ENCODE results near the gene SMIM36.

GRCh38 chr17:55458978-55459377, 52.3 kb downstream of the SMIM36 start:
- TF ChIP-seq, protein P1, sequence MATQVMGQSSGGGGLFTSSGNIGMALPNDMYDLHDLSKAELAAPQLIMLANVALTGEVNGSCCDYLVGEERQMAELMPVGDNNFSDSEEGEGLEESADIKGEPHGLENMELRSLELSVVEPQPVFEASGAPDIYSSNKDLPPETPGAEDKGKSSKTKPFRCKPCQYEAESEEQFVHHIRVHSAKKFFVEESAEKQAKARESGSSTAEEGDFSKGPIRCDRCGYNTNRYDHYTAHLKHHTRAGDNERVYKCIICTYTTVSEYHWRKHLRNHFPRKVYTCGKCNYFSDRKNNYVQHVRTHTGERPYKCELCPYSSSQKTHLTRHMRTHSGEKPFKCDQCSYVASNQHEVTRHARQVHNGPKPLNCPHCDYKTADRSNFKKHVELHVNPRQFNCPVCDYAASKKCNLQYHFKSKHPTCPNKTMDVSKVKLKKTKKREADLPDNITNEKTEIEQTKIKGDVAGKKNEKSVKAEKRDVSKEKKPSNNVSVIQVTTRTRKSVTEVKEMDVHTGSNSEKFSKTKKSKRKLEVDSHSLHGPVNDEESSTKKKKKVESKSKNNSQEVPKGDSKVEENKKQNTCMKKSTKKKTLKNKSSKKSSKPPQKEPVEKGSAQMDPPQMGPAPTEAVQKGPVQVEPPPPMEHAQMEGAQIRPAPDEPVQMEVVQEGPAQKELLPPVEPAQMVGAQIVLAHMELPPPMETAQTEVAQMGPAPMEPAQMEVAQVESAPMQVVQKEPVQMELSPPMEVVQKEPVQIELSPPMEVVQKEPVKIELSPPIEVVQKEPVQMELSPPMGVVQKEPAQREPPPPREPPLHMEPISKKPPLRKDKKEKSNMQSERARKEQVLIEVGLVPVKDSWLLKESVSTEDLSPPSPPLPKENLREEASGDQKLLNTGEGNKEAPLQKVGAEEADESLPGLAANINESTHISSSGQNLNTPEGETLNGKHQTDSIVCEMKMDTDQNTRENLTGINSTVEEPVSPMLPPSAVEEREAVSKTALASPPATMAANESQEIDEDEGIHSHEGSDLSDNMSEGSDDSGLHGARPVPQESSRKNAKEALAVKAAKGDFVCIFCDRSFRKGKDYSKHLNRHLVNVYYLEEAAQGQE (IDR thresholded peaks at IDR 0.05; ENCODE audit: insufficient read depth in 1 of 2, low read depth in 2 of 2, low read length in 2 of 2): no peak
- TF ChIP-seq POLR2AphosphoS5 (IDR thresholded peaks at IDR 0.05; ENCODE audit: low read depth, low read length): no peak
- TF ChIP-seq TAF1 (IDR thresholded peaks at IDR 0.05; ENCODE audit: borderline replicate concordance, insufficient read depth, low read length): no peak
- TF ChIP-seq SIN3A (IDR thresholded peaks at IDR 0.05; ENCODE audit: borderline replicate concordance, insufficient read depth, low read length): no peak
